Breast epithelium (tissue), 3 donors: ENCODE data around the gene NINL.

Experiments used
- CTCF ChIP-seq, 3 donors: fragments of 450-650 bp; IDR thresholded peaks; one replicate each; pipeline ENCODE4 v1.5.1; 2016 to 2017; ENCODE audit warnings: antibody characterized with exemption in 3 of 3, mild to moderate bottlenecking in 3 of 3, moderate library complexity in 3 of 3
- POLR2A ChIP-seq: fragments of 450-650 bp; IDR thresholded peaks from one replicate; pipeline ENCODE4 v1.6.1; 2016; ENCODE audit warnings: antibody characterized with exemption, mild to moderate bottlenecking, moderate library complexity
- POLR2AphosphoS5 ChIP-seq, 3 donors: sonication (generic); formaldehyde crosslinking; IDR thresholded peaks; one replicate each; pipeline ENCODE4 v1.6.1; 2017; ENCODE audit warnings: antibody characterized with exemption in 3 of 3

- TF ChIP-seq CTCF (IDR thresholded peaks at IDR 0.05) (no peak), POLR2AphosphoS5 (IDR thresholded peaks at IDR 0.05) (no peak), POLR2A (no peak)
Measured at GRCh38 chr20:25459916-25460535, 125.3 kb downstream of the NINL start.
